Right cardiac atrium (tissue), 5 donors: ENCODE measurements around the gene RASA2. TPM values are rescaled to one million over a fixed set of nuclear protein-coding genes. Genes with fewer than 3 reads are reported as not detected.
"Not testable (repeated sequence)": the region's sequence is repeated elsewhere in the genome, so short reads cannot be mapped to it uniquely, and the experiment has no call there.

ENCODE experiments used
- ATAC-seq, 2 donors: fragments of 200-7000 bp; cut with Tn5 transposase; one replicate each; pipeline versions ENCODE4 v1.8.0 to v1.9.1; 2020; ENCODE audit warnings: moderate library complexity in 2 of 2, mild to moderate bottlenecking in 1 of 2
- DNase-seq, 3 donors: peaks; one replicate each; pipeline ENCODE4 v3.0.0-alpha.2; 2020
- H3K27ac ChIP-seq: one replicate; pipeline ENCODE4 v1.5.1; 2013; ENCODE audit warnings: mild to moderate bottlenecking, low read length, control low read depth, moderate library complexity
- H3K27me3 ChIP-seq: one replicate; pipeline ENCODE4 v1.6.1; 2013; ENCODE audit not compliant: control insufficient read depth, insufficient read depth
- H3K4me1 ChIP-seq: one replicate; pipeline ENCODE4 v1.6.1; 2013; ENCODE audit warnings: low read length; ENCODE audit not compliant: control insufficient read depth, insufficient read depth
- H3K4me3 ChIP-seq: one replicate; pipeline ENCODE4 v1.5.1; 2013; ENCODE audit warnings: low read length, control low read depth
- H3K9me3 ChIP-seq: one replicate; pipeline ENCODE4 v1.6.1; 2013; ENCODE audit warnings: low read length; ENCODE audit not compliant: control insufficient read depth
- WGBS: extraction: QIAGEN DNeasy Blood & Tissue Kit; methylation state at CpG from one replicate; pipeline ENCODE4 v1.1.7; 2013; 5-methylcytosine and 5-hydroxymethylcytosine counted together
- intact Hi-C, 4 donors: fragments of 100-400 bp; cut with DNase I; formaldehyde crosslinking; loops; one replicate each; pipeline versions ENCODE4 v1.11.0 to v1.14.0; 2022 to 2023
- polyA plus RNA-seq: library from polyadenylated mRNA; stranded (reverse); fragments of 200-250 nt; gene quantifications from one replicate; pipeline ENCODE4 v1.2.3, GENCODE V29; 2013
- total RNA-seq, 4 donors: library from RNA; stranded (reverse); fragmentation: NEBNext Ultra II Directional; extraction: Animal tissue kit (Norgen Biotek cat#: 25700); gene quantifications; one replicate each; pipeline ENCODE4 v1.2.1, GENCODE V29; 2021
- donor health status: healthy with polysubstance abuse.
- donor health status: DM: no; HTN: yes; CAD: no.
- donor health status: DM: no; HTN: no; CAD: no.
- donor health status: DM: no; HTN: yes; CAD: no; lungs with severe emphysema.
- donor health status: DM: yes; HTN: yes; CAD: no.

RASA2 gene
- total and polyA plus RNA-seq, 5 donors: 2.1 to 6.6 (median 5.8) TPM

GRCh38 chr3:141478840-141479239, 8.0 kb upstream of the RASA2 start:
- not testable (repeated sequence) for H3K27me3 ChIP-seq, H3K4me3 ChIP-seq, H3K27ac ChIP-seq, H3K9me3 ChIP-seq, ATAC-seq, DNase-seq, H3K4me1 ChIP-seq
- 77% methylated on average over 1 of the region's 1 CpG for WGBS
- intact Hi-C loops: loop anchor here in 1 of 4 donors (5.0 kb wide), 1 partner anchor 83 kb away; no protein-coding TSS in a partner anchor

GRCh38 chr3:141482245-141482922, 4.4 kb upstream of the RASA2 start:
- ATAC-seq (no peak), DNase-seq (no peak)
- intact Hi-C loops: no loop called here
- Histone ChIP-seq H3K4me3 (no peak overlapping the region), H3K9me3 (no peaks in the 10 kb centered on the region), H3K4me1 (no peaks in the 10 kb centered on the region), H3K27me3 (no peaks in the 10 kb centered on the region), H3K27ac (no peak overlapping the region)
- 82% methylated on average over 5 of the region's 5 CpGs for WGBS

- DNase-seq: no peak
- no peaks in the 10 kb centered on the region for H3K27me3 ChIP-seq
- no peaks in the 10 kb centered on the region for H3K4me1 ChIP-seq
- no peaks in the 10 kb centered on the region for H3K9me3 ChIP-seq
- no peak for ATAC-seq
- no peak overlapping the region for H3K27ac ChIP-seq
- H3K4me3 ChIP-seq: no peak overlapping the region
- intact Hi-C loops: no loop called here
- 96% methylated on average over 8 of the region's 8 CpGs for WGBS
Observed at GRCh38 chr3:141484701-141485287, 2.0 kb upstream of the RASA2 start.

DNA sequence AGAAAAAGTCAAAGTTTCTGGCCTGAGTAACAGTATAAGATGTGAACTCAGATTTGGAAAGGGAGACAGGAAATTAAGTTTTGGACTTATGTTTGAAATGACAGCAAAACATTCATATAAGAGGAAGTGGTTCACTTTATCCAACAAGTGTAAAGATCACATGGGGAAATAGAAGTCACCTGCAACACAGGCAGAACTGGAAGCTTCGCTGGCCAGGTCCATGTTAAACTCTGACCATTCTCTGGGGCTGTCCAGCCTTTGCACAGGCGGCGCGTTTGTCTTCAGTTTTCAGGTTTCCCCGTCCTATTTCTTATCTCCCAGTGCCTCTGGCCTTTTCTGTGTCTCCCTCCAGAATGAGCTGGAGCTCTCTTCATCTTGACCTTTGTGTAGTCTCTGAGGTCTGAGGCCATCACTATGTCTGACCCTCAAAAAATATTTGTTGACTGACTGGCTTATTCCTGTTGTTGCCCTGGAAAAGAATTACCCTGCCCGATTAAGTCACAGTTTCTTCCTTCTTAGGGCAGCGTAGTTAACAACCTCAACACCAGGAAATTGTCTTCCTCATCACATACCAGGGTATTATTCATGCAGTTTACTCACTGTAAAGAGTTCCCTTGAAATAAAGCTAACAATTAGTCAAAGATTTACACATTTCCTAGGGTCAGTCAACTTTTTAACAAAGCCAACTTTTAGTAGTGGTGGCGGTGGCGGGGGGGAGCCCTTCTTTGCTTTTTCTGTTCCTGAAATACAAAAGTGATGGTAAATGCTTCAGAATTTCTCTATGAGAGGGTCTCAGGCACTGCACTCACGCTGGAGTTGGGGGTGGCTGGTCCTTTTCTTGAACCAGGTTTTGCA, 959 bp upstream of the RASA2 start:
- intact Hi-C loops: no loop called here
- Histone ChIP-seq H3K27me3 (no peaks in the 10 kb centered on the region), H3K27ac (peak overlapping the region; percentile 45), H3K9me3 (no peaks in the 10 kb centered on the region), H3K4me1 (no peaks in the 10 kb centered on the region), H3K4me3 (peak overlapping the region; percentile 73)
- no peak for ATAC-seq
- 51% methylated on average over 10 of the region's 10 CpGs for WGBS
- peak in 1 of 3 donors; percentile 45 for DNase-seq

GRCh38 chr3:141486496-141486745, 406 bp upstream of the RASA2 start:
- 2% methylated on average over 4 of the region's 4 CpGs for WGBS

DNA sequence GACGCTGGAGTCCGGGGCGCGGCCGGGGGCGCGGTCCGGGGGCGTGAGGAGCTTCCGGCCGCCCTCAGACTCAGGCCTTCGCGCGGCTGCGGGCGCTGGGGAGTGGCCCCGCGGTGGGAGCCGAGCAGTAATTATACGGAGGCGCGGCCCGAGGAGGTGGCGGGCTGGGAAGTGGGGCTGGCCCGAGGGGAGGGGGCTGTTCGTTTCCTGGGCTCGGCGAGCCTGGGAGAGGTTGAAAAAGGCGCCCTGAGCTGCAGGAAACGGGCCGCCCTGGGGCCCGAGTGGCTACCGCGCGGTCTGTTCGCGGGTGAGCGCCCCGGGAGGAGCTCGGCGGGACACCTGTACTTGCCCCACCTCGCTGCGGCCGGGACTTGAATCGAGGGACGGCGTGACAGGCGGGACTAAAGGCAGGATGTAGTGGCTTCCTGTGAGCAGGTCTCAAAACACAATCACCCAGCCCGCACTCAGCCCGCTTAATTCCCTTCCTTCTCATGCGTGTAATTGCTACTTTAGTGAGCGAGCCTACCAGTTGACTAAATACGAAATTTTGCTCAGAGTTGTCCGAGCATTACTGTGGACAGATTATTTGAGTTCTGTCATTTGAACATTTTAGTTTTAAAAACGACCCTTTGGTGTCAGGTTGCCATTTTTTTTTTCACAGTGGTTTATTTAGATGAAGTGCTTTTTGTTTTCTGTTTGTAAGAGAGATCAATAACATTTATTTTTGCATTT, 860 bp downstream of the RASA2 start:
- ATAC-seq (peak; percentile 71 to 72), DNase-seq (peak; percentile 65 to 86 (median 85))
- intact Hi-C loops: no loop called here
- Histone ChIP-seq H3K4me3 (peak overlapping the region; percentile 73), H3K4me1 (no peaks in the 10 kb centered on the region), H3K27ac (peak overlapping the region; percentile 97), H3K27me3 (no peaks in the 10 kb centered on the region), H3K9me3 (no peaks in the 10 kb centered on the region)
- WGBS: under 1% methylated on average over 55 of the region's 55 CpGs

More at GRCh38 chr3:141486496-141486745, 406 bp upstream of the RASA2 start:
- no peaks in the 10 kb centered on the region for H3K27me3 ChIP-seq
- H3K4me3 ChIP-seq: peak overlapping the region; percentile 73
- intact Hi-C loops: no loop called here
- H3K9me3 ChIP-seq: no peaks in the 10 kb centered on the region
- H3K4me1 ChIP-seq: no peaks in the 10 kb centered on the region
- DNase-seq: no peak
- ATAC-seq: no peak
- peak overlapping the region; percentile 80 for H3K27ac ChIP-seq

GRCh38 chr3:141489203-141489602, 2.4 kb downstream of the RASA2 start:
- no peak overlapping the region for H3K4me3 ChIP-seq
- DNase-seq (no peak), ATAC-seq (no peak)
- no peaks in the 10 kb centered on the region for H3K27me3 ChIP-seq
- H3K4me1 ChIP-seq: no peaks in the 10 kb centered on the region
- no peaks in the 10 kb centered on the region for H3K9me3 ChIP-seq
- intact Hi-C loops: no loop called here
- no peak overlapping the region for H3K27ac ChIP-seq
- WGBS: 73% methylated on average over 1 of the region's 1 CpG

DNA sequence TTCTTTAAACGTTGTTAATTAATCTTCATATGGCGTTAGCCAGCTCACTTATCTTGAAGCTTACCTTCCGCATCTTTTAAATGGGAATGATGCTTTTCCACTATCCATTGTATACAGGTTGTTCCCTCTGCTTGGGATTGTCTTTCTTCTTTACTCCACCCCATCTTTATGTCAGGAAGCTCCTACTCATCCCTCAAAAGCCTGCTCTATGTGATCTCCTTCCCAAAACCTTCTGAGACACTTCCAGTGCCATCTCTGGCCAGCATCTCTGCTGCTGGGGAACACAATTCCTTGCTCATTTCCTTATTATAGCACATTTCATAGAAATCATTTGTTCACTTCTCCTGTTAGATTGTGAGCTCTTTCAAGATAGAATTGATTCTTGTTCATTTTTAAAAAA, 4.3 kb downstream of the RASA2 start:
- 94% methylated on average over 3 of the region's 3 CpGs for WGBS
- Histone ChIP-seq H3K27me3 (no peaks in the 10 kb centered on the region), H3K27ac (no peak overlapping the region), H3K9me3 (no peaks in the 10 kb centered on the region), H3K4me1 (no peaks in the 10 kb centered on the region), H3K4me3 (no peak overlapping the region)
- DNase-seq: no peak
- intact Hi-C loops: no loop called here
- no peak for ATAC-seq

DNA sequence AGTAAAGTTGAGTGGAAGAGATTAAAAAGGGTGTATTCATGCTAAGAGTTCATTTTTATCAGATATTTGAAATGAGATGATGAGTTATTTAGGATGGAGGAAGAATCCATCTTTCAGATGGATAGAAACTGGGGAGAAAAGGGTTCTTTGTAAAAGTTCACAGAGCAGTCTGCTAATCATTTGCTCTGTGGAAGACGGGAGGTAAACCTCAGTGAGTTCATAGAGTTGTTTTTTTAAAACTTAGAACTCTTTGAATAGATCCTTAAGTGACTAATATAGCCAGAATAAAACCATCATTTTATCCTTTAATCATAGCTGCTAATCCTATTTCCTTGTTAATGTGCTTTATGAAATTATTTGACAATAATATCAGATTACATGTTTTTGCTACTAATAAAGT, 5.1 kb downstream of the RASA2 start:
- no peaks in the 10 kb centered on the region for H3K27me3 ChIP-seq
- no peaks in the 10 kb centered on the region for H3K9me3 ChIP-seq
- intact Hi-C loops: no loop called here
- 63% methylated on average over 1 of the region's 1 CpG for WGBS
- ATAC-seq (no peak), DNase-seq (no peak)
- H3K27ac ChIP-seq: no peak overlapping the region
- no peaks in the 10 kb centered on the region for H3K4me1 ChIP-seq
- no peak overlapping the region for H3K4me3 ChIP-seq

DNA sequence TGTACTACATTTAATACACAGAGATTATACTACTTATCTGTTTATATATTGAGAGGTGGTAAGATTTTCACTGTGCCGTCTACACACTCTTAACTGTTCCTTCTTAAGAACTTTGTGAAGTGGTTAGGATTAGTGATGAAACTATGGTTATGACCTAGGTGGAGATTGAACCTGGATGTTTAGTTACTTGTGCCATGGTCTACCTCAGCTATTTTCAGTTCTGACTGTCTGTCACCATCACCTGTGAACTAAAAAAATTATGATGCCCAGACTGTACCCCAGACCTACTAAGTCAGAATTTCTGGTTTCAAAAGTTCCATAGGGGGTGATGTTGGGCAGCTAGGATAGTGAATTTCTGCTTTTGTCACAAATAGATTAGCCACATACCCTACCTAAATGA, 6.4 kb downstream of the RASA2 start:
- no peaks in the 10 kb centered on the region for H3K4me1 ChIP-seq
- WGBS: 84% methylated on average over 1 of the region's 1 CpG
- no peak overlapping the region for H3K4me3 ChIP-seq
- H3K27me3 ChIP-seq: no peaks in the 10 kb centered on the region
- H3K27ac ChIP-seq: no peak overlapping the region
- no peaks in the 10 kb centered on the region for H3K9me3 ChIP-seq
- ATAC-seq (no peak), DNase-seq (no peak)
- intact Hi-C loops: no loop called here

DNA sequence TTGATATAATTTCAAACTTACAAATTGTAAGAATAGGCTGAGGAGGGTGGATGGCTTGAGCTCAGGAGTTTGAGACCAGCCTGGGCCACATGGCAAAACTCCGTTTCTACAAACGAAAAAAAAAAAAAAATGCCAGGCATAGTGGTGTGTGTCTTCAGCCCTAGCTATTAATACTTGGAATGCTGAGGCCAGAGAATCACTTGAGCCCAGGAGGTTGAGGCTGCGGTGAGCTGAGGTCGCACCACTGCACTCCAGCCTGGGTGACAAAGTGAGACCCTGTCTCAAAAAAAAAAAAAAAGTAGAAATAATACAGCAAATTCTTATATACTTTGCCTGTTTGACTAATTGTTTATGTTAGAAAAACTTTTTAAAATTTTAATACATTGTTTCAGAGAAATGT, 10.8 kb downstream of the RASA2 start:
- WGBS: 74% methylated on average over 4 of the region's 4 CpGs
- ATAC-seq, H3K4me3 ChIP-seq, DNase-seq, H3K27me3 ChIP-seq, intact Hi-C loops, H3K27ac ChIP-seq, H3K4me1 ChIP-seq, H3K9me3 ChIP-seq: not testable (repeated sequence)
